ENCODE results near the gene RPS6KA2. TPM values are rescaled to one million over a fixed set of nuclear protein-coding genes. Genes with fewer than 3 reads are reported as not detected.

RPS6KA2 gene
- total RNA-seq, 1 donor from 2014 or later: 10.4 TPM

- Histone ChIP-seq H3K4me3 (ENCODE audit: low read length in 3 of 3) (no peak overlapping the region), H3K36me3 (ENCODE audit: control insufficient read depth in 3 of 3, insufficient read depth in 3 of 3, low read length in 3 of 3) (peaks cover 0 to 3% (median 0%) of the 10 kb centered on the region in 3 donors), H3K9me3 (ENCODE audit: control insufficient read depth in 3 of 3, low read length in 3 of 3) (no peaks in the 10 kb centered on the region), H3K9ac (ENCODE audit: low read depth in 1 of 3, low read length in 3 of 3) (peak overlapping the region in 1 of 3 donors; percentile 40), H3K4me1 (ENCODE audit: control insufficient read depth in 3 of 3, insufficient read depth in 3 of 3, low read length in 3 of 3) (peaks cover 37 to 59% (median 47%) of the 10 kb centered on the region in 3 donors), H3K27ac (ENCODE audit: low read depth, low read length) (no peak overlapping the region), H3K27me3 (ENCODE audit: control insufficient read depth in 3 of 3, insufficient read depth in 3 of 3, low read length in 3 of 3) (no peaks in the 10 kb centered on the region)
Measured at GRCh38 chr6:166611631-166612030, 15.4 kb downstream of the RPS6KA2 start.

DNA sequence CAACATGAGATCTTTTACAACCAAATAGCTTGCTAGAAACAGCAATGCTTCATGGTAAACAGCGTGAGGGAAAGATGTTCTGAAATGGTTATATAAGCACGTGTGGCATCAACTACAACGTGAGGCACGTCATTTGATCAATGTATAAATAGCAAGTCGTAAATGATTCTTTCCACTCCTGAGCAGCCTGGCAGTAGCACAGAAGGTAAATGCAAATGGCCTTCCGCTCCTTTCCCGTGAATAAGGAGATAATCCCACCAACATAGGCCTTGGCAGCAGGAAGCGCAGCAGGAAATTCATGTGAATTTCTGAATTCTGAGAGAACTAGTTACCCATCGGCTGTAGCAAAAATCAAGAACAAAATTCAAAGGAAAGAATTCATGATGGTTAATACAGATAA, 17.0 kb downstream of the RPS6KA2 start:
- Histone ChIP-seq H3K27ac (ENCODE audit: low read depth, low read length) (no peak overlapping the region), H3K27me3 (ENCODE audit: control insufficient read depth in 3 of 3, insufficient read depth in 3 of 3, low read length in 3 of 3) (no peaks in the 10 kb centered on the region), H3K9me3 (ENCODE audit: control insufficient read depth in 3 of 3, low read length in 3 of 3) (no peaks in the 10 kb centered on the region), H3K36me3 (ENCODE audit: control insufficient read depth in 3 of 3, insufficient read depth in 3 of 3, low read length in 3 of 3) (no peaks in the 10 kb centered on the region), H3K4me1 (ENCODE audit: control insufficient read depth in 3 of 3, insufficient read depth in 3 of 3, low read length in 3 of 3) (peaks cover 25 to 43% (median 33%) of the 10 kb centered on the region in 3 donors), H3K4me3 (ENCODE audit: low read length in 3 of 3) (no peak overlapping the region), H3K9ac (ENCODE audit: low read depth in 1 of 3, low read length in 3 of 3) (no peak overlapping the region)

GRCh38 chr6:166608774-166609173, 18.3 kb downstream of the RPS6KA2 start:
- peaks cover 18 to 30% (median 24%) of the 10 kb centered on the region in 3 donors for H3K4me1 ChIP-seq (ENCODE audit: control insufficient read depth in 3 of 3, insufficient read depth in 3 of 3, low read length in 3 of 3)
- H3K9ac ChIP-seq (ENCODE audit: low read depth in 1 of 3, low read length in 3 of 3): no peak overlapping the region
- H3K9me3 ChIP-seq (ENCODE audit: control insufficient read depth in 3 of 3, low read length in 3 of 3): no peaks in the 10 kb centered on the region
- H3K27me3 ChIP-seq (ENCODE audit: control insufficient read depth in 3 of 3, insufficient read depth in 3 of 3, low read length in 3 of 3): no peaks in the 10 kb centered on the region
- H3K27ac ChIP-seq (ENCODE audit: low read depth, low read length): no peak overlapping the region
- no peaks in the 10 kb centered on the region for H3K36me3 ChIP-seq (ENCODE audit: control insufficient read depth in 3 of 3, insufficient read depth in 3 of 3, low read length in 3 of 3)
- H3K4me3 ChIP-seq (ENCODE audit: low read length in 3 of 3): no peak overlapping the region

DNA sequence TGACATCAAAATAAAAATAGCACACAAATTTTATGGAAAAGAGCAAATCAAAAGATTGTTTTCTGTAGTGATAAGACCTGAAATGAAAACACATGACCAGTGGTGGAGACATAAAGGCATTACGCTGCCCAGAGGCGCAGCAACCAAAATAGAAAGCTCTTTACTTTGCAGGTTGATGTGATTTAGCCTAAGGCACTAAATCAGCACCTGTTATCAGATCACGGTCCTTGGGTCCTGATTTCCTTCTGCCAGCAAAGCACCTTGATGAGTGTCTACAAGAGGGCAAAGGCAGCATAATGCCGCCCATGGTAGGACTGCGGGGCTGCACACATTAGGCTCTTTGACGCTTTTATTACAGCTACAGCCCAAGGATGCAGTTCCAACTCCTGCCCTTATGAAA, 21.3 kb downstream of the RPS6KA2 start:
- Histone ChIP-seq H3K4me1 (ENCODE audit: control insufficient read depth in 3 of 3, insufficient read depth in 3 of 3, low read length in 3 of 3) (peaks cover 0 to 8% (median 7%) of the 10 kb centered on the region in 3 donors), H3K9me3 (ENCODE audit: control insufficient read depth in 3 of 3, low read length in 3 of 3) (no peaks in the 10 kb centered on the region), H3K36me3 (ENCODE audit: control insufficient read depth in 3 of 3, insufficient read depth in 3 of 3, low read length in 3 of 3) (peaks cover 0 to 6% (median 5%) of the 10 kb centered on the region in 3 donors), H3K27me3 (ENCODE audit: control insufficient read depth in 3 of 3, insufficient read depth in 3 of 3, low read length in 3 of 3) (no peaks in the 10 kb centered on the region), H3K9ac (ENCODE audit: low read depth in 1 of 3, low read length in 3 of 3) (no peak overlapping the region), H3K27ac (ENCODE audit: low read depth, low read length) (no peak overlapping the region), H3K4me3 (ENCODE audit: low read length in 3 of 3) (no peak overlapping the region)

DNA sequence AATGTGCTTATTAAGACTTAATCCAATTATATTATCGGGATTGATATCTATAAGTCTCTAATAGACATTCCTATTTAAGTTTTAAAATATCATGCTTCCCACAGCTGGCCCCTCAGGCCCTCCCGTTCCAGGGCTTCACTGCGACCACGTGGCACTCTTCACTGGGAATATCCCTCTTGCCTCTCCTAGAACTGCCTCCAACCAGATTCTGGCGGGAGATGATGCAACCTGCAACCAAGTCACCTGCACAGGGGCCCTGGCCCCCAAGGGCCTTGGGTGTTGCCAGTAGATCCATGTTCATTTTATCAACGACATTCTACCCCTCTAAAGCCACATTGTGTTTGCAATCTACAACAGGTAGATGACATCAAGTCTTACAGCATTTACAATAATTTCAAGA, 22.1 kb downstream of the RPS6KA2 start:
- no peaks in the 10 kb centered on the region for H3K27me3 ChIP-seq (ENCODE audit: control insufficient read depth in 3 of 3, insufficient read depth in 3 of 3, low read length in 3 of 3)
- no peaks in the 10 kb centered on the region for H3K9me3 ChIP-seq (ENCODE audit: control insufficient read depth in 3 of 3, low read length in 3 of 3)
- H3K4me1 ChIP-seq (ENCODE audit: control insufficient read depth in 3 of 3, insufficient read depth in 3 of 3, low read length in 3 of 3): peaks cover 0 to 9% (median 7%) of the 10 kb centered on the region in 3 donors
- H3K9ac ChIP-seq (ENCODE audit: low read depth in 1 of 3, low read length in 3 of 3): no peak overlapping the region
- peaks cover 0 to 6% (median 5%) of the 10 kb centered on the region in 3 donors for H3K36me3 ChIP-seq (ENCODE audit: control insufficient read depth in 3 of 3, insufficient read depth in 3 of 3, low read length in 3 of 3)
- no peak overlapping the region for H3K4me3 ChIP-seq (ENCODE audit: low read length in 3 of 3)
- no peak overlapping the region for H3K27ac ChIP-seq (ENCODE audit: low read depth, low read length)

- H3K27ac ChIP-seq (ENCODE audit: low read depth, low read length): no peak overlapping the region
- no peaks in the 10 kb centered on the region for H3K9me3 ChIP-seq (ENCODE audit: control insufficient read depth in 3 of 3, low read length in 3 of 3)
- H3K9ac ChIP-seq (ENCODE audit: low read depth in 1 of 3, low read length in 3 of 3): no peak overlapping the region
- H3K36me3 ChIP-seq (ENCODE audit: control insufficient read depth in 3 of 3, insufficient read depth in 3 of 3, low read length in 3 of 3): peaks cover 0 to 6% (median 5%) of the 10 kb centered on the region in 3 donors
- H3K4me1 ChIP-seq (ENCODE audit: control insufficient read depth in 3 of 3, insufficient read depth in 3 of 3, low read length in 3 of 3): peaks cover 0 to 10% (median 8%) of the 10 kb centered on the region in 3 donors
- no peak overlapping the region for H3K4me3 ChIP-seq (ENCODE audit: low read length in 3 of 3)
- H3K27me3 ChIP-seq (ENCODE audit: control insufficient read depth in 3 of 3, insufficient read depth in 3 of 3, low read length in 3 of 3): no peaks in the 10 kb centered on the region
Measured at GRCh38 chr6:166604328-166604727, 22.7 kb downstream of the RPS6KA2 start.

- Histone ChIP-seq H3K9ac (ENCODE audit: low read depth in 1 of 3, low read length in 3 of 3) (no peak overlapping the region), H3K4me3 (ENCODE audit: low read length in 3 of 3) (no peak overlapping the region), H3K36me3 (ENCODE audit: control insufficient read depth in 3 of 3, insufficient read depth in 3 of 3, low read length in 3 of 3) (peaks cover 0 to 6% (median 5%) of the 10 kb centered on the region in 3 donors), H3K27me3 (ENCODE audit: control insufficient read depth in 3 of 3, insufficient read depth in 3 of 3, low read length in 3 of 3) (no peaks in the 10 kb centered on the region), H3K27ac (ENCODE audit: low read depth, low read length) (no peak overlapping the region), H3K4me1 (ENCODE audit: control insufficient read depth in 3 of 3, insufficient read depth in 3 of 3, low read length in 3 of 3) (peaks cover 0 to 13% (median 8%) of the 10 kb centered on the region in 3 donors), H3K9me3 (ENCODE audit: control insufficient read depth in 3 of 3, low read length in 3 of 3) (no peaks in the 10 kb centered on the region)
Measured at GRCh38 chr6:166603043-166603690, 23.9 kb downstream of the RPS6KA2 start.

DNA sequence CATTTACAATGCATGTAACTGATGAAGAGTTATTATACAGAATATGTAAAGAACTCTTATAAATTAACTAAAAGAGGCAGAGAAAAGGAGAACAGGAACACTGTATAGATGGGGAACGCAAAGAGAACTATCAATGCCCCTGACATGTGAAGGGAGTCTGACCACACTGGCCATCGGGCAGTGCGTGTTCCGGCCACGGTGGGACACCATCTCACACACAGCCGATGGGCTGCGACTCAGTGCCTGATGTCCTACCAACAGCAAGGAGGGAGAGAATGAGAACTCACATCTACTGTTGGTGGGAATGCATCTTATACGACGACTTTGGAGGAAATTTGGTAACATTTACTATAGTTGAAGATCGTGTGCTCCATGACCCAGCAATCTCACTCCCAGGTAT, 25.1 kb downstream of the RPS6KA2 start:
- H3K4me3 ChIP-seq (ENCODE audit: low read length in 3 of 3): no peak overlapping the region
- H3K27ac ChIP-seq (ENCODE audit: low read depth, low read length): no peak overlapping the region
- peaks cover 4 to 16% (median 8%) of the 10 kb centered on the region in 3 donors for H3K4me1 ChIP-seq (ENCODE audit: control insufficient read depth in 3 of 3, insufficient read depth in 3 of 3, low read length in 3 of 3)
- peaks cover 0 to 6% (median 5%) of the 10 kb centered on the region in 3 donors for H3K36me3 ChIP-seq (ENCODE audit: control insufficient read depth in 3 of 3, insufficient read depth in 3 of 3, low read length in 3 of 3)
- H3K27me3 ChIP-seq (ENCODE audit: control insufficient read depth in 3 of 3, insufficient read depth in 3 of 3, low read length in 3 of 3): no peaks in the 10 kb centered on the region
- H3K9ac ChIP-seq (ENCODE audit: low read depth in 1 of 3, low read length in 3 of 3): no peak overlapping the region
- no peaks in the 10 kb centered on the region for H3K9me3 ChIP-seq (ENCODE audit: control insufficient read depth in 3 of 3, low read length in 3 of 3)

DNA sequence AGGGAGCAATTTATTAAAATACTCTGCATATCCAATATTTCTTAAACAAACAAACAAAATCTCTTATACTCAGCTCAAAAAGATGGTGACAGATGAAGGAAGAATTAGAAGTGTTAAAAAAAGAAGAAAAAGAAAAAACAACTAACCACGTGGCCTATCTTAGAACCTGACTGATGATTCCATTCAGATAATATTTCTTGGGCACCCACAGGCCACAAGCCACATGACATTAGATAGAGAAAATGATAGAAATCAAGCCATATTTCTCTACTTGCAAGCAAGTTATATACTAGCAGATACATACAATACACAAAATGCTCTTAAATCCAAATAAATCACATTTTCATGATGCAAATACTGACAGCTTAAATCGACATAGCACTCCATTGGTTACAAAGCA, 26.1 kb downstream of the RPS6KA2 start:
- Histone ChIP-seq H3K9ac (ENCODE audit: low read depth in 1 of 3, low read length in 3 of 3) (no peak overlapping the region), H3K36me3 (ENCODE audit: control insufficient read depth in 3 of 3, insufficient read depth in 3 of 3, low read length in 3 of 3) (peaks cover 0 to 6% (median 5%) of the 10 kb centered on the region in 3 donors), H3K27ac (ENCODE audit: low read depth, low read length) (no peak overlapping the region), H3K4me3 (ENCODE audit: low read length in 3 of 3) (no peak overlapping the region), H3K9me3 (ENCODE audit: control insufficient read depth in 3 of 3, low read length in 3 of 3) (no peaks in the 10 kb centered on the region), H3K27me3 (ENCODE audit: control insufficient read depth in 3 of 3, insufficient read depth in 3 of 3, low read length in 3 of 3) (no peaks in the 10 kb centered on the region), H3K4me1 (ENCODE audit: control insufficient read depth in 3 of 3, insufficient read depth in 3 of 3, low read length in 3 of 3) (peaks cover 4 to 17% (median 8%) of the 10 kb centered on the region in 3 donors)

DNA sequence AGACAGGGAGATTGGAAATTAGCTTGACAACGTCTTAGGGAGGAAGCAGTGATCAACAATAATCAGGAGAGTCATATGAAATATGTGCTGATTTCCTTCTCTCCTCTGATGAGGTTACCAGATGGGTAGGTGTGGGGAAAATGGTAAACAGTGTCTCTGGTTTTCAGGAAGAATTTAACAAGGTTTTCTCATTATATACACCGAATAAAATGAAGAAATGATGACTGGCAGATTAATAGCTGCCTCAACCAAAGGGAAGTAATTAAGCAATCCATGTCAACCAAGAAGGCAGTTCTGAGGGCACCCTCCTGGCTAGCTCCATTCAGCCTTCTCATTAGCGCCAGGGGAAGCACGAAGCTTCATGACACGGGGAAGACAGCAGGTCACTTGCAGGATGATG, 27.8 kb downstream of the RPS6KA2 start:
- Histone ChIP-seq H3K27me3 (ENCODE audit: control insufficient read depth in 3 of 3, insufficient read depth in 3 of 3, low read length in 3 of 3) (no peaks in the 10 kb centered on the region), H3K9me3 (ENCODE audit: control insufficient read depth in 3 of 3, low read length in 3 of 3) (no peaks in the 10 kb centered on the region), H3K27ac (ENCODE audit: low read depth, low read length) (peak overlapping the region; percentile 67), H3K9ac (ENCODE audit: low read depth in 1 of 3, low read length in 3 of 3) (no peak overlapping the region), H3K4me3 (ENCODE audit: low read length in 3 of 3) (no peak overlapping the region), H3K4me1 (ENCODE audit: control insufficient read depth in 3 of 3, insufficient read depth in 3 of 3, low read length in 3 of 3) (peaks cover 4 to 17% (median 8%) of the 10 kb centered on the region in 3 donors), H3K36me3 (ENCODE audit: control insufficient read depth in 3 of 3, insufficient read depth in 3 of 3, low read length in 3 of 3) (peaks cover 0 to 6% (median 5%) of the 10 kb centered on the region in 3 donors)

Data from skeletal muscle tissue (tissue), 4 donors.